HG03280 (cell line): ENCODE results near the gene PDE2A.
"Not testable (repeated sequence)": the region's sequence is repeated elsewhere in the genome, so short reads cannot be mapped to it uniquely, and the experiment has no call there.

Experiments
- ATAC-seq: cut with Tn5 transposase; IDR thresholded peaks from one replicate; pipeline ENCODE4 v1.9.1; 2021; ENCODE audit warnings: mild to moderate bottlenecking, moderate library complexity; ENCODE audit not compliant: unreplicated experiment

Gene PDE2A

DNA sequence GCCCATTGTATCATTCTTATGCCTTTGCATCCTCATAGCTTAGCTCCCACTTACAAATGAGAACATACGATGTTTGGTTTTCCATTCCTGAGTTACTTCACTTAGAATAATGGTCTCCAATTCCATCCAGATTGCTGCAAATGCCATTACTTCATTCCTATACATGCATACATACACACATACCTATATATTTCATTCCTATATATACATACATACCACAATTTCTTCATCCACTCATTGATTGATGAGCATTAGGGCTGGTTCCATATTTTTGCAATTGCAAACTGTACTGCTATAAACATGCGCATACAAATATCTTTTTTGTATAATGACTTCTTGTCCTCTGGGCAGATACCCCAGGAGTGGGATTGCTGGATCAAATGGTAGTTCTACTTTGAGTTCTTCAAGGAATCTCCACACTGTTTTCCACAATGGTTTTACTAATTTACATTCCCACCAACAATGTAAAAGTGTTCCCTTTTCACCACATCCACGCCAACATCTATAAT lies 119.2 kb downstream of the PDE2A start:
- not testable (repeated sequence) for ATAC-seq

DNA sequence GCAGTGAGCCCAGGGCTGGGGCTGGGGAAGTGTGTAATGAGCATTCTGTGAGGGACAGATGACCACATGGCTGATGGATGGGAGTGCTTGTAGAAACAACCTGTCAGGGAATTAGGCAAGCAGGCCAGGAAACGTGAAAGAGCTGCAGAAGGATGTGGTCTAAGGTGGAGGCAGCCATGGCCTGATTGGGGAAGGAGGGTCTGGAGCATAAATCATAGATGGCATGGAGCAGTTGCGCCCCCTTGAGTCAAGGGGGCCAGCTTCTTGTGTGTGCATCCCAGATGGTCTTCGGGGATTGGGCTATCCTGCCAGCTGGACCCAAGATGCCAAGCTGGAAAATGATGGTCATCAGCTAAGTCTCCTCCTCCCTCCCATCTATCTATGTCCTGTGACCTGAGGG lies 120.5 kb downstream of the PDE2A start:
- ATAC-seq: no peak

DNA sequence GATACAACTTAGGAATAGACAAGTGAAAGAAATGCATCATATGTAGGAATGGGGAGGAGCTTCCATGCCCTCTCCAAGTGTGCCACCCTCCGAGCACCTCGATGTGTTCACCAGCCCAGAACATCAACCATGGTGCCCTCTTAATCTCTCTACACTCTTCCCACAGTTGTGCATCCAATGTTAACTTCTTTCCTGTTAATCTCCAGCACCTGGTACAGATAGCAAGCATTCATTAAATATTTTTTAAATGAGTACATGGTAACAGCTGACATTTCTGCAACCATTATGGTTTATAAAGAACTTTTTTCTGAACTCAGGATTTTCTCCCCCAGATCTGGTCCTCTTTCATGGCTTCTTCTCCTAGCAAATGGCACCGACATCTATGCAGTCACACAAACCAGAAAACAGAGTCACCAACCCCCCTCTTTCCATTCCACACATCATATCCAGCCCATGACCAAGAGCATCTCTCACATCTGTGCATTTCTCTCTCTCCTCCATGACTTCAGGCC lies 121.8 kb downstream of the PDE2A start:
- no peak for ATAC-seq

DNA sequence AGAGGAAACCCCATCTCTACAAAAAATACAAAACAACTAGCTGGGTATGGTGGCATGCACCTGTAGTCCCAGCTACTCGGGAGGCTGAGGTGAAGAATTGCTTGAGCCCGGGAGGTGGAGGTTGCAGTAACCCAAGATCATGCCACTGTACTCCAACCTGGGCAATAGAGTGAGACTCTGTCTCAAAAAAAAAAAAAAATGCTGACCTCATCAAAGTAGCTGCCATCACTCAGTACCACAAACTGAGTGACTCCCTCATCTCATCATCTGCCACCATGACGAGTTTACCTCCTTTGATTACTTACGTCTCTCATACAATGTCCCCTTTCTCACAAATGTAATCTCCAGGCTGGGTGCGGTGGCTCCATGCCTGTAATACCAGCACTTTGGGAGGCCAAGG lies 122.7 kb downstream of the PDE2A start:
- no peak for ATAC-seq

DNA sequence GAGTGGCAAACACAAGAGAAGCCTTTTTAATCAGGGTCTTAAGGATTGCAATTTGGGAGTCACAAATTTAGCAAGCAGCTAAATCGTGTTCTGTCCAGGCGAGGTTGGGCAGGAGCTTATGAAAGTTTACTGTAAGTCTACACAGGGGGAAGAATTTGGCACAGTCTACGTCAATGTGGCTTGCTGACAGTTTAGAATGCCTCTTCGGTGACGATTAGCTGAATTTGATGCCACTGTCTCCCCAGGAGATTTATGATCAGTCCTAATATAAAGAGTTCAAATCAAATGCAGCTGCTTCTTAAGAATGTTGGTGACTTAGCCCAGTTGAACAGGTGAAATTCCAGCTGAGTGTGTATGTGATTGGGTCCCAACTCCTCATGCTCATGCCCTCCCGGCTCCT lies 125.8 kb downstream of the PDE2A start:
- ATAC-seq: no peak

DNA sequence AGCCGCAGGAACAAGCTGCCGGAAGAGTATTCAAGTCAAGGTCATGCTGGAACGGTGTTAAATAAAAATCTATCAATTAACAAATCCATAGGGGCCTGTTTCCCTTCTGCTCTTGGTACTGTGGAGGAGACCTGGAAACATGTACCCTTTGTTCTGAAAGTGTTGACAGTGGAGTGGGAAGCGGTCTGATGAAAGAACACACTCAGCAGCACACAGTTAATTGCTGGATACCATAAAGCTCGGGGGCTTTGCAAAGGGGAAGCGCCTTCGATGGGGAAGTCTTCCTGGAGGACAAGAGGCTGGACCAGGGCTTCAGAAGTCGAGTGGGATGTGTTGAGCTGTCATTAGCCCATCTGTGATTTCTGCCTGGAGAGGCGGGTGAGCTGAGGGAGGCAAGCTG lies 127.4 kb downstream of the PDE2A start:
- no peak for ATAC-seq

DNA sequence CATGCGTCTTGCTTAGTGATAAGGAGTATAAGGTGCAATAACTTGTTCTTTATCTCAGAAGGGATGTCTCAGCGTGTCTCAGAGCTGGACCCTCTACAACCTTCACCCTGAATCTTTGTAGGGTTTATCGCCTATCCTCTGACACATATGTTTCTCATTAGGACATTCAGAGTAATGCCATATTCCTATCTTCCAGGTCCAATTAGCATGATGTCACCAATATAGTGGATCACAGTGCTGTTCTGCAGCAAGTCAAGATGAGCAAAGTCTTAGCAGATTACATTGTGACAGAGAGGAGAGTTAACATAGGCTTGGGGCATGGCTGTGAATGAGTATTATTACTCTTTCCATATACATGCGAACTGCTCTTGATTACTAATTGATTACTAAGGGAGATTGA lies 129.6 kb downstream of the PDE2A start:
- no peak for ATAC-seq

DNA sequence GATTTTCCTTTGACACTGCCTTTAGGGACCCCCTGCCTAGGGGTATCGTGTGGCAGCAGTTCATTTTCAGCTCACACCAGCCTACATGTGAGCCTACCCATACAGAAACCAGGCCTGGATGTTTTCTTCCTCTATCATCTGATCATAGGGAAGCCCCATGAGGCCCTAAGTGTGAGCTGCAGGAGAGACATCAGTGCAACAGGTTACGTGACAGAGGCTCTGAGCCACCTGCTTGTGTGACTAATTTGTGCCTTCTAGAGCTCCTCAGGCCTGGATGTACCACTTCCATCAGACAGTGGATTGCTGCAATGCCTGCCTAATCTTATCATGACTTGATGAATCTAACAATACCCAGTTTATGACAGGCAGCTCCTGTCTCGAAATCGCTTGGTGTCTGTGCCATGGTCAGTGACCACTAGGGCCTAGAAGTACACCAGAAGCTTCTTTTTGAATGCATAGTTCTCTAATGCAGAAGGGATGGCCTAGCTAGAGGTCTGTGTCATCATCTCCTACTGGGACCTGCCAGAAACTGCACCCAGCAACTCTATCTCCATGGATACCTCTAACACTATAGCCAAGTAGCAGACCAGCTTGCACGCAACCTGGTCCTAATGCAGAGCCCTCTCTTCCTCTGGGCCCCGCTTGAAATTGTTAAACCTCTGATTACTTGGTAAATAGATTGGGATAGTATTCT lies 130.2 kb downstream of the PDE2A start:
- ATAC-seq: no peak

DNA sequence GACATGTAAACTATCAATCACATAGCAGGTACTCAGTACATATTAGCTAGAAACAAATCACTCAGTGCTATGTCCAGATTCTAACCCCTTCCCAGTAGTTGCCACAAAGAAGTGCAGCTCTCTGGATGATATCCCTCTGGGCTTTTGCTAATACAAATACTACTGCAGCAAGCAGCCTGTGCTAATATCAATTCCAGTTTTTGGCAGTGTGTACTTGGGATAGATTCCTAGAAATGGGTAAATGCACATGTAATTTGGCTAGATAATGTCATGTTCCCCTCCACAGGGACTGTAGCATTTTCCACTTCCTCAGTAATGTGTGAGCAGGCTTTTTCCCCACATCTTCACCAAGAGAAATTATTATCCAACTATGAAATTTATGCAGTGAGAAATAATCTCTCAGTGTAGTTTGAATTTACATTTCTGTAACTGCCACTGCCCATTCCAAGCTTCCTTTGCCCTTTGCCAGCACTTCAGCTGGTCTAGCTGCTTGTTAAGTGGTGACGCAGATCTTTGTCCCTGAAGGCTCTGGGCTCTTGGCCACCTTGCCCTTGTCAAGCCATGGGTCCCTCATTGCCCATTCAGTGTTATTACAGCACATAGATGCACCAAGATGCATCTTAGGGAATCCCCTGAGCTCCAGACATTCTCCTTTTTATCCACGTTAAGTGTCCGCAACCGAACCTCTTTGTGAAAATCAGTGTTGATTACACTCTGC lies 132.8 kb downstream of the PDE2A start:
- ATAC-seq: no peak

DNA sequence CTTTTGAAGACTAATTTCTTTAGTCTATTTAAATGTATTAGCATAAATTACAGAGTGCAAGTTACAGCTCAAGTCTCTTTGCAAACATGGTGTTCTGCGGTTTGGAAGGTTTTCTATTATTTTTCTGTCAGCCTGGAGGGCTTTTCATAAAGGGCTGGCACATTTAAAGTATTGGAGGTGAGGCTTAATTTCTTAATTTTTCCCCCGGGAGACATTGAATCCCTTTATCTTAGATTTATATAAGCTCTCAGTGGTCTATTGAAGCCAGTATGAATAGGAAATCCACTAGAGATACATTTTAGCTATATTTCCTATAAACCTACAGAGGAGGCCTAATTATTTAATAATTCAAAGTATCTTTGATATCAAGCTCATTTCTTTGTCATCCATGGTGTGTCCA lies 137.2 kb downstream of the PDE2A start:
- no peak for ATAC-seq

DNA sequence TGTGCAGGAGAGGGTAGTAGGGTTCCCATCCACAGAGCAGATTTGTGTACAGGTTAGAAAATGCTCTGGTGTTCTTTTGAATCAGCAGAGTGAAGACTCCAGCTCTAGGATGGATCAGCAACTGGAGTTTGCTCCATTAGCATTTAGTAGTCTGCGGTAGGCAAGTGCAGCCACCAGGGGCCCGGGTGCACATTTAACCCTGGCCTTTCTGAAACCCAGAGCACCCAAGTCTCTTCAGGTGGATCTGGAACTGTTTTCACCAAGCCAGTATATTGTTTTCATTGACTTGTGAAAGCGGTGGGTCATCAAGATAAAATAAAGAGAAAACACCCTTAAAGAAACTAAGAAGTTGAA lies 139.1 kb downstream of the PDE2A start:
- ATAC-seq: no peak

DNA sequence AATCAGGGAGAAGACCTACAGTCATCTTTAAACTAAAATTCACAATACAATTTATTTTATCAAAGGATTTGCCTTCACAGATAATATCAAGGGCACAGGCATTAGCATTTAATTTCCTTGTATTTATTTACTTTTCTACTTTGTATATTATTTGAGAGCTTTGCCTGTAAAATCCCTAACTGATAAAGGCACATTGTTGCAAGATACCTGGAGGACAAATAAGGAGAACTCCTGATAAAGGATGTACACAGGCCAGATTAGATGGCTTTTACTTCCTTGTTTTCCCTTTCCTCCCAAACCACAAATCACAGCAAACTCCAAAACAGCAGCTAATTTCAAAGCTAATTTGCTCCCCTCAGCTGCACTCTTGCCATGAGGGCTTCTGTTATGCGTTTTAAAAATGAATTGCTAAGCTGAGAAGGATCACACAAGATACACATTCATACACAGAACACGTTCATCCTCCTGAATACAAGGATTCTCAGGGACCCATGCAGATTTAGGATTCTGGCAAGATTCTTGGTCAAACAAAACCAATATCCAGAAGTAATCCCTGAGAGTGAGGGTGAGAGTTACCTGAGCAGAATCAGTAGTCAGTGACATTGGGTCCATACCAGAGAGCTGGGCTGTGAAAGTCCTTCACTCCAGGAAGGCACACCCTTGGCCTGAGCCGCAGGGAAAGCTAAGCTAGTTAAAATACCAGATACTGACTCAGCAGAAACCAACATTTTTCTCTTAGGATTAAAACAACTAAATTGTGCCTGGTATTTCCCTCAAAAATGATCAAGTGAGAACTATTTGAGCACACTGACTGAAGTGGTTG lies 139.6 kb downstream of the PDE2A start:
- ATAC-seq: no peak

DNA sequence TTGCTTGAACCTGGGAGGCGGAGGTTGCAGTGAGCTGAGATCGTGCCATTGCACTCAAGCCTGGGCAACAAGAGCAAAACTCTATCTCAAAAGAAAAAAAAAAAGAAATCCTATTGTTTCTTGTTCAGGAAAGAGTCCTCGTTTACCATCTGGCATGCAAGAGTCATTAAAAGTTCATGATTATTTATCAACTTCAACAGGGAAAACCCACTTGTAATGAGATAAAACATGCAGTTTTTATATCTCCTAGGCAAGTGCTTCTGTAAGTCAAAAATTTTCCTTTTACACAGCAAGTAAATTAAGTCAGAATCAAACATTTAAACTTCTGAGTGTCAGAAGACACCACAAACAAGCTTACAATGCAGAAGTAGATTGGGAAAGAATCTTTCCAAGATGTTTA lies 145.2 kb downstream of the PDE2A start:
- ATAC-seq: no peak

DNA sequence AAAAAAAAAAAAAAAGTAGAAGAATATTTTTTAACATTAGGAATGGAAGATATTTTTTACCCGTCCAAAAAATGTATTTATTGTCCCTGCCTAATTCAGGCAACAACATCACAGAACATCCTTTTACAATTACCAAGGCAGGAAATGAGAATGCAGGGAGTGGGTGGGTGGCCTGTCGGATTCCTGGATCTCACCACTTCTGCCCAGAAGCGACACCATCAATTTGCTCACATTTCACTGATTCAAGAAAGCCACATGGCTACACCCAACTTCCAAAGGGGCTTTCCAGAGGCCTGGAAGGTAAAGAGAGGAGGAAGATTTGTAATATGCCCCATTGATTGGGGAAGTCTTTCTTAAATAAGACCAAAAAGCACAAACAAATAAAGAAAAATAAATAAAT lies 146.1 kb downstream of the PDE2A start:
- no peak for ATAC-seq
